ENCODE measurements around the gene RAET1G. TPM values are rescaled to one million over a fixed set of nuclear protein-coding genes. Genes with fewer than 3 reads are reported as not detected.
A peak's percentile ranks its signal among the peaks of the same experiment; 100 is the strongest.
"Not testable (repeated sequence)": the region's sequence is repeated elsewhere in the genome, so short reads cannot be mapped to it uniquely, and the experiment has no call there.

The RAET1G gene
- total RNA-seq, 1 experiment from 2014 or later, result not detected

- no peak overlapping the region for H3K4me3 Mint-ChIP-seq (ENCODE audit: unreplicated experiment)
- intact Hi-C loops (cut with micrococcal nuclease; ENCODE audit: unreplicated experiment), result loop anchor here (5.0 to 10.0 kb wide), 2 partner anchors 136 to 403 kb away; partner anchors contain the start of gene ULBP3
- POLR2A ChIA-PET, result no interaction called here
- no peak for TF ChIP-seq CTCF (IDR thresholded peaks at IDR 0.05; ENCODE audit: insufficient read depth in 1 of 2, low read depth in 1 of 2, low read length in 1 of 2, severe bottlenecking in 1 of 2, unreplicated experiment in 1 of 2)
- CTCF ChIA-PET, result no interaction called here
- peaks cover 38% of the 10 kb centered on the region for H3K27me3 Mint-ChIP-seq (ENCODE audit: insufficient read depth, unreplicated experiment)
- H3K27ac Mint-ChIP-seq (ENCODE audit: unreplicated experiment), result no peak overlapping the region
- Histone ChIP-seq H3K4me3 (ENCODE audit: low read depth, low read length) (no peak overlapping the region), H3K36me3 (ENCODE audit: control insufficient read depth, insufficient read depth, low read length) (no peaks in the 10 kb centered on the region), H3K27me3 (replicated peaks; ENCODE audit: control insufficient read depth, insufficient read depth, low read length) (no peaks in the 10 kb centered on the region; the same call in 1 of the 2 replicates), H3K9me3 (no peaks in the 10 kb centered on the region), H3K4me1 (no peaks in the 10 kb centered on the region)
- H3K4me1 Mint-ChIP-seq (ENCODE audit: low read depth, unreplicated experiment), result peaks cover 7% of the 10 kb centered on the region
- BruUV-seq (replicated peaks), result no TSS peak
- no peak for DNase-seq
- no peaks in the 10 kb centered on the region for H3K9me3 Mint-ChIP-seq (ENCODE audit: unreplicated experiment)
- no peaks in the 10 kb centered on the region for H3K36me3 Mint-ChIP-seq (ENCODE audit: insufficient read depth, unreplicated experiment)
Observed at GRCh38 chr6:149931501-149931900, 8.6 kb upstream of the RAET1G start.

- POLR2A ChIA-PET, result no interaction called here
- peak in 1 of 2 experiments; percentile 32 for DNase-seq
- intact Hi-C loops (cut with micrococcal nuclease; ENCODE audit: unreplicated experiment), result loop anchor here (5.0 kb wide), 1 partner anchor 382 kb away; the partner anchor contains the start of gene PPIL4
- Mint-ChIP-seq H3K27ac (ENCODE audit: unreplicated experiment) (no peak overlapping the region), H3K36me3 (ENCODE audit: insufficient read depth, unreplicated experiment) (no peaks in the 10 kb centered on the region), H3K9me3 (ENCODE audit: unreplicated experiment) (no peaks in the 10 kb centered on the region), H3K27me3 (ENCODE audit: insufficient read depth, unreplicated experiment) (peaks cover 36% of the 10 kb centered on the region), H3K4me1 (ENCODE audit: low read depth, unreplicated experiment) (peaks cover 7% of the 10 kb centered on the region), H3K4me3 (ENCODE audit: unreplicated experiment) (no peak overlapping the region)
- TF ChIP-seq CTCF (IDR thresholded peaks at IDR 0.05; ENCODE audit: insufficient read depth in 1 of 2, low read depth in 1 of 2, low read length in 1 of 2, severe bottlenecking in 1 of 2, unreplicated experiment in 1 of 2), result peak; percentile 49 to 58
- Histone ChIP-seq H3K27me3 (replicated peaks; ENCODE audit: control insufficient read depth, insufficient read depth, low read length) (no peaks in the 10 kb centered on the region; the same call in 1 of the 2 replicates), H3K9me3 (no peaks in the 10 kb centered on the region), H3K4me1 (no peaks in the 10 kb centered on the region), H3K36me3 (ENCODE audit: control insufficient read depth, insufficient read depth, low read length) (no peaks in the 10 kb centered on the region), H3K4me3 (ENCODE audit: low read depth, low read length) (no peak overlapping the region)
- BruUV-seq (replicated peaks), result no TSS peak
- CTCF ChIA-PET, result no interaction called here
Observed at GRCh38 chr6:149929422-149929821, 6.5 kb upstream of the RAET1G start.

GRCh38 chr6:149927025-149927424 is 4.1 kb upstream of the RAET1G start:
- H3K4me1 Mint-ChIP-seq (ENCODE audit: low read depth, unreplicated experiment); H3K4me1 ChIP-seq; H3K27ac Mint-ChIP-seq (ENCODE audit: unreplicated experiment); BruUV-seq (replicated peaks); H3K9me3 Mint-ChIP-seq (ENCODE audit: unreplicated experiment); H3K4me3 ChIP-seq (ENCODE audit: low read depth, low read length); H3K9me3 ChIP-seq; DNase-seq; CTCF ChIA-PET; H3K36me3 ChIP-seq (ENCODE audit: control insufficient read depth, insufficient read depth, low read length); H3K27me3 ChIP-seq (replicated peaks; ENCODE audit: control insufficient read depth, insufficient read depth, low read length); H3K4me3 Mint-ChIP-seq (ENCODE audit: unreplicated experiment); H3K36me3 Mint-ChIP-seq (ENCODE audit: insufficient read depth, unreplicated experiment); POLR2A ChIA-PET: not testable (repeated sequence)
- peaks cover 35% of the 10 kb centered on the region for H3K27me3 Mint-ChIP-seq (ENCODE audit: insufficient read depth, unreplicated experiment)
- intact Hi-C loops (cut with micrococcal nuclease; ENCODE audit: unreplicated experiment), result loop anchor here (5.0 kb wide), 1 partner anchor 380 kb away; the partner anchor contains the start of gene PPIL4
